ENCODE results near the gene KDSR. TPM values are rescaled to one million over a fixed set of nuclear protein-coding genes. Genes with fewer than 3 reads are reported as not detected.

KDSR gene
- total and polyA plus RNA-seq, 4 donors: 22.3 to 62.1 (median 42.5) TPM

DNA sequence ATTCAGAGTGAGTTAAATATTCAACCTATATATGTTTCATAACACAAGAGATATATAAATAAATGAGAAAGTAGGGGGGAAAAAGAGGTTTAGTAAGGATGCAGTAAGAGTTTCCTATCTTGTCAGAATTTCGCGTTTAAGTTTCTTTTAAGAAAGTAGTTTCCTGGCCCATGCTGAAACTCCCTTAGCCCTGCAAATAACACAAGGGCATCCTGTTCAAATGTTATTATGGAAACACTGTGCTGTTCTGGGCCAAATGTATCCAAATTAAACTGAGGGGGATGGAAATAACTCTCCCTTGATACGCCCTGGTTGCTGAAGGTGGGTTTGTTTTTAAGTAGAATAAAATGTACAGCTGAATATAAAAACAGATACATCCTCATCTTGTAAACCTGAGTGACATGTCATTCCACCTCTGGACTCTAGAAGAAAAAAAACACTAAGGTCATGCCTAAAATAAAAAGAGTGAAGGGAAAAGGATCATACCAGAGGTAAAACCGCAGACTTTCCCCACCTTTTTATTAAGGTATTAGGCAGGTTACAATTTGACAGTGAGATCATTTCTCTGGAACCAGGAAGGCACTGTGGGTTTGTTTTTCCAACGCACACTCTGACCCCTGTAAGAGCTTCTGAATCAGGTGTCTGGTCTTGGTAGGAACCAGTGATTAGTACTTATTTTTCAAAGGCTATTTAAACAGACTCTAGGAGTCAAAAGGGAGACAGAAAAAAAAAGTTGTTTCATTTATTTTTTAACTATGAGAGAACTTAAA lies 64.2 kb downstream of the KDSR start:
- peaks cover 0 to 18% (median 6%) of the 10 kb centered on the region in 5 donors for H3K4me1 ChIP-seq (ENCODE audit: control insufficient read depth in 5 of 5, insufficient read depth in 5 of 5, low read length in 5 of 5)

DNA sequence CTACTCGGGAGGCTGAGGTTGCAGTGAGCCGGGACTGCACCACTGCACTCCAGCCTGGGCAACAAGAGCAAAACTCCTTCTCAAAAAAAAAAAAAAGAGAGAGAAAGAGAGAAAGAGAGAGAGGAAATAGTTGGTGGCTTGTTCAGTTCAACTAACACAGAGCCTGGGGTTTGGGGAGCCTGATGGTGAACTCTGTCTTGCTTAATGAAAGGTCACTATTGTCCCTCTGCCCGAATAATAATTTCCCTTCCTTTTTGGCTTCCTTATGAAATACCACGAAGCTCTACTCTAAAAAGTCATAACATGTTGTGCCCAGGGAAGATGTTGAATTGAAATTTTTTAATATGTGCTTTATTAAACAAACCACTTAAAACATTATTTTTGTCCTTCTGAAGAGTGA lies 64.8 kb downstream of the KDSR start:
- Histone ChIP-seq H3K27ac (ENCODE audit: low read depth in 1 of 2, low read length in 1 of 2) (no peak overlapping the region), H3K27me3 (ENCODE audit: control insufficient read depth in 3 of 3, insufficient read depth in 3 of 3, low read length in 2 of 3) (no peaks in the 10 kb centered on the region), H3K9ac (ENCODE audit: insufficient read depth in 1 of 2, low read length in 2 of 2) (no peak overlapping the region), H3K4me3 (no peak overlapping the region), H3K9me3 (ENCODE audit: control insufficient read depth in 4 of 4, insufficient read depth in 3 of 4, low read length in 3 of 4) (no peaks in the 10 kb centered on the region), H3K4me1 (ENCODE audit: control insufficient read depth in 5 of 5, insufficient read depth in 5 of 5, low read length in 5 of 5) (peaks cover 0 to 18% (median 5%) of the 10 kb centered on the region in 5 donors), H3K36me3 (ENCODE audit: control insufficient read depth in 4 of 4, insufficient read depth in 4 of 4, low read length in 4 of 4) (no peaks in the 10 kb centered on the region)
- WGBS, 2 donors: 51 to 58% methylated on average over 4 of the region's 4 CpGs
- no peak for TF ChIP-seq CTCF (IDR thresholded peaks at IDR 0.05; ENCODE audit: control extremely low read depth, extremely low read depth)
- ATAC-seq (ENCODE audit: insufficient read depth, low FRiP score) (no peak), DNase-seq (no peak)

More for the DNA sequence above, 64.2 kb downstream of the KDSR start:
- 62 to 65% methylated on average over 5 of the region's 5 CpGs for WGBS, 2 donors
- DNase-seq (no peak), ATAC-seq (ENCODE audit: insufficient read depth, low FRiP score) (no peak)
- no peak for TF ChIP-seq CTCF (IDR thresholded peaks at IDR 0.05; ENCODE audit: control extremely low read depth, extremely low read depth)
- no peaks in the 10 kb centered on the region for H3K9me3 ChIP-seq (ENCODE audit: control insufficient read depth in 4 of 4, insufficient read depth in 3 of 4, low read length in 3 of 4)
- H3K9ac ChIP-seq (ENCODE audit: insufficient read depth in 1 of 2, low read length in 2 of 2): no peak overlapping the region
- H3K4me3 ChIP-seq: no peak overlapping the region
- H3K36me3 ChIP-seq (ENCODE audit: control insufficient read depth in 4 of 4, insufficient read depth in 4 of 4, low read length in 4 of 4): no peaks in the 10 kb centered on the region
- H3K27me3 ChIP-seq (ENCODE audit: control insufficient read depth in 3 of 3, insufficient read depth in 3 of 3, low read length in 2 of 3): no peaks in the 10 kb centered on the region
- H3K27ac ChIP-seq (ENCODE audit: low read depth in 1 of 2, low read length in 1 of 2): no peak overlapping the region

DNA sequence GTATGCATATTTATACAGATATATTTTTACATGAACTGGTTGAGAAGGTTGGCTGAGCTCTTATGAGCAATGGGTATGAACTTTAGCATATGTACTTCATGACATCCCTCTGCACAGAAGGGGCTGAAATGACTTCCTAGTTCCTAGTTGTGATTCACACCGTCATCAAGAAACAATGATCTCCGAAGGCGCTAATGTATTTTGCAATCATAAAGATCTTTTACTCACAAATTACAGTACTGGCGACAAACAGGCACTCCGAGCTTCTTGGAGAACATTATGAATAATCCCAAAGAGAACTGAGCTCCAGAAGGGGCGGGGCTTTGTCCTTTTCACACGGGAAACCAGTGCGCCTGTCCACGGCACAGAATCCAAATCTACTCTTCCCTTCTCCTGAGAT lies 65.6 kb downstream of the KDSR start:
- ATAC-seq (ENCODE audit: insufficient read depth, low FRiP score) (no peak), DNase-seq (no peak)
- Histone ChIP-seq H3K4me1 (ENCODE audit: control insufficient read depth in 5 of 5, insufficient read depth in 5 of 5, low read length in 5 of 5) (peaks cover 0 to 11% (median 3%) of the 10 kb centered on the region in 5 donors), H3K4me3 (no peak overlapping the region), H3K9ac (ENCODE audit: insufficient read depth in 1 of 2, low read length in 2 of 2) (no peak overlapping the region), H3K9me3 (ENCODE audit: control insufficient read depth in 4 of 4, insufficient read depth in 3 of 4, low read length in 3 of 4) (no peaks in the 10 kb centered on the region), H3K36me3 (ENCODE audit: control insufficient read depth in 4 of 4, insufficient read depth in 4 of 4, low read length in 4 of 4) (no peaks in the 10 kb centered on the region), H3K27me3 (ENCODE audit: control insufficient read depth in 3 of 3, insufficient read depth in 3 of 3, low read length in 2 of 3) (no peaks in the 10 kb centered on the region), H3K27ac (ENCODE audit: low read depth in 1 of 2, low read length in 1 of 2) (no peak overlapping the region)
- 70 to 73% methylated on average over 9 of the region's 9 CpGs for WGBS, 2 donors
- TF ChIP-seq CTCF (IDR thresholded peaks at IDR 0.05; ENCODE audit: control extremely low read depth, extremely low read depth): no peak

All from lung (tissue), 12 donors.